ENCODE results near the gene NDST1.

DNA sequence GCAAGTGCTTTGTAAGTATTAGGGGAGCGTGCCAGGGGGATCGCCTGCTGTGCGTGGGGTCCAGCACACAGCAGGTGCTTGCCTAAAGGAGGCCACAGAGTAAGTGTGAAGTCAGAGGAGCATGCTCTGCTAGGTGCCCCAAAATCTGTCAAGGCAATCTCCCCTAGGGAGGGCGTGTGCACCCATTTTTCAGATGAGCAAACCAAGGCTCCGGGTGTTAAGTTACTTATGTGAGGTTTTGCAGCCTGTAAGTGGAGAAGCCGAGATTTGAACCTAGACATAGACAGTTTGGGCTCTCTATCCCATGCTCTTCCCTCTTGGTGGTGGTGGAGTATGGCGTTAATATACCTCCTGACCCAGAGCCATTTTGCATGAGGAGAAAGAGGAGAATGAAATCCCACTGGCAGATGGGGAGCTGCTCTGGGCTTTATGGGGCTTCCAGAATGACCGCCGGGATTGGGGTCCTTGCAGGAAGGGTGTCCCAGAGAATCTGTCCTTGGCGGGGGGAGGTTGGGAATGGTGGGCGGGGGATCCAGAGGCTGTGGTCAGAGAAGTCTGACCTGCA is 14.1 kb downstream of the NDST1 start:
- no peak for TF ChIP-seq EZH2 (IDR thresholded peaks at IDR 0.05; ENCODE audit: low read length, unreplicated experiment)
- TF ChIP-seq, protein P1, sequence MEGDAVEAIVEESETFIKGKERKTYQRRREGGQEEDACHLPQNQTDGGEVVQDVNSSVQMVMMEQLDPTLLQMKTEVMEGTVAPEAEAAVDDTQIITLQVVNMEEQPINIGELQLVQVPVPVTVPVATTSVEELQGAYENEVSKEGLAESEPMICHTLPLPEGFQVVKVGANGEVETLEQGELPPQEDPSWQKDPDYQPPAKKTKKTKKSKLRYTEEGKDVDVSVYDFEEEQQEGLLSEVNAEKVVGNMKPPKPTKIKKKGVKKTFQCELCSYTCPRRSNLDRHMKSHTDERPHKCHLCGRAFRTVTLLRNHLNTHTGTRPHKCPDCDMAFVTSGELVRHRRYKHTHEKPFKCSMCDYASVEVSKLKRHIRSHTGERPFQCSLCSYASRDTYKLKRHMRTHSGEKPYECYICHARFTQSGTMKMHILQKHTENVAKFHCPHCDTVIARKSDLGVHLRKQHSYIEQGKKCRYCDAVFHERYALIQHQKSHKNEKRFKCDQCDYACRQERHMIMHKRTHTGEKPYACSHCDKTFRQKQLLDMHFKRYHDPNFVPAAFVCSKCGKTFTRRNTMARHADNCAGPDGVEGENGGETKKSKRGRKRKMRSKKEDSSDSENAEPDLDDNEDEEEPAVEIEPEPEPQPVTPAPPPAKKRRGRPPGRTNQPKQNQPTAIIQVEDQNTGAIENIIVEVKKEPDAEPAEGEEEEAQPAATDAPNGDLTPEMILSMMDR (conservative IDR thresholded peaks at IDR 0.05; ENCODE audit: low read depth, low read length), result no peak
- TF ChIP-seq EZH2phosphoT487 (IDR thresholded peaks at IDR 0.05; ENCODE audit: borderline replicate concordance, low read length), result no peak
